Psoas muscle (tissue), 8 donors: ENCODE data around the gene RFX8. TPM values are rescaled to one million over a fixed set of nuclear protein-coding genes. Genes with fewer than 3 reads are reported as not detected.

Experiments used
- ATAC-seq, 4 donors: fragments of 200-7000 bp; cut with Tn5 transposase; one replicate each; pipeline ENCODE4 v1.9.1; 2020; ENCODE audit warnings: moderate library complexity in 3 of 4, mild to moderate bottlenecking in 2 of 4
- DNase-seq, 2 donors: peaks; one replicate each; pipeline ENCODE4 v3.0.0-alpha.2; 2020
- H3K27ac ChIP-seq: fragments of 200-600 bp; one replicate; pipeline ENCODE4 v1.8.0; 2022
- H3K27me3 ChIP-seq, 3 donors: fragments of 200-600 bp in 1 of 3; one replicate each; pipeline versions ENCODE4 v1.6.1 to v1.8.0; 2013 to 2022; ENCODE audit warnings: low read length in 2 of 3, mild to moderate bottlenecking in 2 of 3, moderate library complexity in 1 of 3; ENCODE audit not compliant: insufficient read depth in 3 of 3
- H3K36me3 ChIP-seq, 2 donors: fragments of 200-600 bp in 1 of 2; one replicate each; pipeline versions ENCODE4 v1.6.1 to v1.8.0; 2013 to 2022; ENCODE audit warnings: low read depth in 1 of 2, mild to moderate bottlenecking in 1 of 2, moderate library complexity in 1 of 2; ENCODE audit not compliant: insufficient read depth in 1 of 2
- H3K4me1 ChIP-seq: fragments of 200-600 bp; one replicate; pipeline ENCODE4 v1.8.0; 2022
- H3K4me3 ChIP-seq: fragments of 200-600 bp; one replicate; pipeline ENCODE4 v1.8.0; 2022; ENCODE audit warnings: mild to moderate bottlenecking
- H3K9me3 ChIP-seq: fragments of 200-600 bp; one replicate; pipeline ENCODE4 v1.8.0; 2022
- CTCF ChIP-seq: fragments of 200-600 bp; IDR thresholded peaks from one replicate; pipeline ENCODE4 v1.8.0; 2022; ENCODE audit warnings: antibody characterized with exemption
- WGBS, 3 donors: extraction: QIAGEN DNeasy Blood & Tissue Kit; methylation state at CpG; one replicate each; pipeline versions ENCODE4 v1.1.6 to v1.1.7; 2013; 5-methylcytosine and 5-hydroxymethylcytosine counted together
- intact Hi-C, 2 donors: fragments of 100-400 bp; cut with DNase I; formaldehyde crosslinking; loops; one replicate each; pipeline versions ENCODE4 v1.11.0 to v1.14.2; 2022
- polyA plus RNA-seq, 3 donors: library from polyadenylated mRNA; stranded (reverse); fragments of 200-250 nt; gene quantifications; one replicate each; pipeline ENCODE4 v1.2.3, GENCODE V29; 2013
- total RNA-seq, 4 donors: library from RNA; stranded (reverse); fragmentation: NEBNext Ultra II Directional in 2 of 4; extraction: Animal tissue kit (Norgen Biotek cat#: 25700) in 2 of 4; gene quantifications; one replicate each; pipeline versions ENCODE4 v1.2.1 to v1.2.4, GENCODE V29; 2021 to 2023
- donor health status: healthy with polysubstance abuse.
- donor health status: DM: no; HTN: no; CAD: no; lungs with moderate emphysema.
- donor health status: Bipolar disorder and iron deficiency.
- donor health status: healthy.
- donor health status: DM: yes; HTN: yes; CAD: no.
- donor health status: DM: no; HTN: no; CAD: no.
- donor health status: DM: no; HTN: no; CAD: no.
- donor health status: DM: yes; HTN: yes; CAD: no.

The RFX8 gene
- total and polyA plus RNA-seq, 7 donors = 0.03 to 0.29 (median 0.12) TPM; not detected in 4

- peak overlapping the region; percentile 61 for H3K4me3 ChIP-seq
- no peak for TF ChIP-seq CTCF
- no peaks in the 10 kb centered on the region for H3K36me3 ChIP-seq
- peaks cover 0 to 83% (median 14%) of the 10 kb centered on the region in 3 donors for H3K27me3 ChIP-seq
- 2 to 4% (median 3%) methylated on average over 35 to 45 of the region's 45 CpGs for WGBS, 3 donors
- peak in 2 of 4 donors; percentile 35 to 56 for ATAC-seq
- no peak for DNase-seq
- intact Hi-C loops = no loop called here
- H3K4me1 ChIP-seq = peaks cover 9% of the 10 kb centered on the region
- H3K9me3 ChIP-seq = no peaks in the 10 kb centered on the region
- H3K27ac ChIP-seq = no peak overlapping the region
Measured at GRCh38 chr2:101386599-101387150, 88.2 kb downstream of the RFX8 start.

GRCh38 chr2:101383016-101383541, 91.8 kb downstream of the RFX8 start:
- WGBS, 3 donors = 55 to 64% (median 63%) methylated on average over 7 of the region's 7 CpGs
- Histone ChIP-seq H3K36me3 (no peaks in the 10 kb centered on the region), H3K9me3 (no peaks in the 10 kb centered on the region), H3K4me3 (no peak overlapping the region), H3K27me3 (peaks cover 0 to 65% (median 11%) of the 10 kb centered on the region in 3 donors), H3K4me1 (peaks cover 9% of the 10 kb centered on the region), H3K27ac (no peak overlapping the region)
- DNase-seq (no peak), ATAC-seq (no peak)
- TF ChIP-seq CTCF = no peak
- intact Hi-C loops = no loop called here

- no peak for TF ChIP-seq CTCF
- H3K27ac ChIP-seq = no peak overlapping the region
- DNase-seq (no peak), ATAC-seq (no peak)
- H3K36me3 ChIP-seq = no peaks in the 10 kb centered on the region
- H3K4me3 ChIP-seq = no peak overlapping the region
- H3K9me3 ChIP-seq = no peaks in the 10 kb centered on the region
- peaks cover 6% of the 10 kb centered on the region for H3K4me1 ChIP-seq
- intact Hi-C loops = no loop called here
- peaks cover 0 to 59% (median 11%) of the 10 kb centered on the region in 3 donors for H3K27me3 ChIP-seq
- 64 to 84% (median 69%) methylated on average over 2 of the region's 2 CpGs for WGBS, 3 donors
Measured at GRCh38 chr2:101382442-101382841, 92.5 kb downstream of the RFX8 start.

GRCh38 chr2:101380376-101380775, 94.5 kb downstream of the RFX8 start:
- peak; percentile 64 to 75 for DNase-seq
- TF ChIP-seq CTCF = no peak
- no peaks in the 10 kb centered on the region for H3K36me3 ChIP-seq
- WGBS, 3 donors = 35 to 55% (median 44%) methylated on average over 11 of the region's 11 CpGs
- no peaks in the 10 kb centered on the region for H3K9me3 ChIP-seq
- peaks cover 0 to 38% (median 8%) of the 10 kb centered on the region in 3 donors for H3K27me3 ChIP-seq
- H3K27ac ChIP-seq = no peak overlapping the region
- intact Hi-C loops = no loop called here
- peak in 3 of 4 donors; percentile 67 for ATAC-seq
- no peaks in the 10 kb centered on the region for H3K4me1 ChIP-seq
- no peak overlapping the region for H3K4me3 ChIP-seq
